GM21423 (cell line): Measurements from ENCODE around the gene ZNF76.

Experiments used
- ATAC-seq: cut with Tn5 transposase; IDR thresholded peaks from one replicate; pipeline ENCODE4 v1.9.1; 2021; ENCODE audit warnings: mild to moderate bottlenecking, moderate library complexity; ENCODE audit not compliant: unreplicated experiment

ZNF76 gene

DNA sequence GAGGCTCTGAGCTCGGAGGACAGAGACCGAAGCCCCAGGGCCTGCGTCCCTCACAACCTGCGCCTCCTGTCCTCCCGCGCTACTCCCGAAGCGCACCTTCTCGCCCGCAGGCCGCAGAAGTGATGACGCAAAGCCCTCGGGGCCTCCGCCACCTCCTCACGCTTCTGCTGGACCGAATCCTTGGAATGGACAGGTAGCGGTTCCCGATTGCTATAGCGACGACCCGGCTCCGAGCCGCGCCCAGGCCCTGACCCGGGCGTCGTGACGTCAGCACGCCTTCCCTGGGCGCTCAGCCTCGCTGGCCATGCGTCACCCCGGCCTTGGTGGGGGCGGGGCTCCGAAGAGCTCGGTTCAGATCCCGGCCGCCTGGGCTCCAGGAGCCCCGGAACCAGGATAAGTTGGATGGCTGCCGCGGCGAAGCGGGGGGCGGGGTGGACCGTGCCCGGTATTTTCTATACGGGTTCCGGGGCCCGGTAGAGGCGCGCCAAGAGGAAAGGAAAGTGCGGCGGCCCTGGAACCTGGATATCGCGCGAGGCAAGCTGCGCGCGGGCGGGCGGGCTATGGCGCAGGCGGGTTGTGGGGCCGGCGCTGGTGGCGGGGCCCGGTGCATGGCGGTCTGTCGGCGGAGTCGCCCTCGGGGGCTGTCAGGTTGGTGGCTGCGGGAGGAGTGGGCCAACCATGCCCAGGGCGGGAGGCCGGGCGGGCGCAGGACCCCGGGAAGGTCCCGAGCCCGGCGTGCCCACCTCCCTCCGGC, at the start of gene ZNF76:
TSS of gene ZNF76 (plus strand) at position 542 of the 754 bp plus-strand sequence. CDS start 21,417 bp downstream, outside the sequence.
- peak; percentile 82 for ATAC-seq

DNA sequence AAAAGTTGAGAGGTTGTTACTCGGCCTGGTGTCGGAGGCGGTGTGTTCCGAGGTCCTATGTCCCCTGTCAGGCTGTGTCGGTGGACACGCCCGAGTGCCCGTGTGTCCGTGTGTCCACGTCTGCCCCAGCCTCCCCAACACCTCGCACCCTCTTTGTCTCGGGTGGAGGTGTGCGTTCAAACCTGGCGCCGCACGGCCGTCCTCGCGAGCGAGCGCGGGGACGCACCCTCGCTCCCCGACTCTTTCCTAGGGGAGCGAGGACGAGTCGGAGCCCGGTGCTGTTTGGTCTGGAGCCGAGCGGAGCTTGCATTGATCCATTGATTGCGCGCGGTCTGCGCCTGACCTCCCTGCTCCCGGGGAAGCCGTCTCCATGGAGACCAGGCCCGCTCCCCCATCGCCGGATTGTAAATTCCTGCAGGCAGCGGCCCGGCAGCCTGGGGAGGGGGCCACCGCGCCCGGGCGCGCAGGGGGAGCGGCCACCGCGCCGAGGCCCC, 46.2 kb upstream of the ZNF76 start:
- no peak for ATAC-seq

DNA sequence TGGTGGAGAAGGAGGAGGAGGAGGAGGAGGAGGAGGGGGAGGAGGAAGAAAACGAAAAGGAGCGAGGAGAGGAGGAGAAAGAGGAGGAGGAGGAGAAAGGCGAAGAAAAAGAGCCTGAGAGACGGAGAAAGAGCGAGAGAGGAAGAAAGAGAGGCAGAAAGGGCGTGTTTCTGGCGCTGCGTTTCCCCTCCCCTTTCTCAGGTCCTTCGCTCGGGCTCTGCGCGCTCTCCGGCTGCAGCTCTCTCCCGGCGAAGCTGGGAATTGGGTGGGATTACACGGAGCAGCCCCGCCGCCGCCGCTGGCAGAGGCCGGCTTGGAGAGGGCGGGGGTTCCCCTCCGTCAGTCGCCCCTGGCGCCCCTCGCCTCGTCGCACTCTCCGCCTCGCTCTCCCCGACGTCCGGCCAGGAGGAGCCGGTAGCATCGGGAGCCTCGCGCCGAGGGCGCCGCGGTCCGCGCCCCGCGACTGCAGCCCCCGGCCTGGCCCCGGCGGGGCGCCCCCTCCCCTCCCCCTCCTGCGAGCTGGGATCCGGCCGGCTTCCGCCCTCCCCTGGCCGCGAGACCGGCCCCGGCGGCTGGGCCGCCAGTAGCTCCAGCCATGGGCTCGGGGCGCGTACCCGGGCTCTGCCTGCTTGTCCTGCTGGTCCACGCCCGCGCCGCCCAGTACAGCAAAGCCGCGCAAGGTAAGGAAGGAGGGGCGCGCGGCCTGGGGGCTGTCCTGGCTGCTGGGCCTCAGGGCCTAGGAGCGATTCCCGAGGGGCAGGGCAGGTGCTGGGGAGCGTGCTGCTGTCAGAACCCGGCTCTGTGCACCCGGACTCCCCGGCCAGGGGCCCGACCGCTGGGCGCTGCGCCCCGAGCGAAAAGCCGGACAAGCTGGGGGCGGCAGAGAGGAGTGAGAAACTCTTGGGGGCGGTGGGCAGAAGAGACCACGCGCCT, 45.4 kb upstream of the ZNF76 start, which contains the start of gene SCUBE3:
TSS of gene SCUBE3 (plus strand) at position 133 of the 933 bp plus-strand sequence. CDS start at position 596, 463 bp downstream.
- ATAC-seq, result no peak

DNA sequence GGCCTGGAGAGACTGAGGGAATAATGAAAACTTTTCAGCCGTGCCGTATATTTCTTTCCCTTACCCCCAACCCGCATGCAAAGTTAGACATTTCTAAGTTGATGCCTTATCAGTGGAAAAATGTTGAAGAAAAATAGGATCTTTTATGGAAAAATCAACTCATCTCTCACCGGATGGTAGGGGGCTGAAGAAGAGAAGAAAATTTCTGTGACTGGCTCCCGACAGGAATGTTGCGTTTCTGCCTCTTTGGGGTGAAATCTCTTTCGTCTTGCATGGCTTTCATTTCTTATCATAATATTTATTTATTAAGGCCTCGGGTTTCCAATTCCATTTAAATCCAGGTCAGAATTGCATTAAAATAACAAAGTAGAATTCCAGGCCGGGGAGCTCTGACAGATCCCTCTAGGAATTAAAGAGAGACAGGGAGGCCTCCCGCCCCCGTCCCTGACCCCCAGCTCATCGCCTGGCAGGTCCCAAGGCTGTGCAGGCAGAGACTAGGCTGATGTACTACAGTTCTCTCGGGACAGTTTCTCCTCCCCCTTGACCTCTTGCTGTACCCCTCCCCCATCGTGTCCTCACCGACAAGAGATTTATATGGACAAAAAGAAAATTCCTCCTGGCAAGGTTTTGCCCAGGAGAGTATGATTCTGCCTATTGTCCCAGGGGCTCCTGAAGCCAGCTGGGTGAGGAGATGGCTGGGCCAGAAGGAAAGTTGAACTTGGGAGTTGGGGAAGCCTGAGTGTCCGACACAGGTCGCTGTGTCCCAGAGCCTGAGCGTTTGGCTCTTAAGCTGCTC, 44.5 kb upstream of the ZNF76 start:
- no peak for ATAC-seq

DNA sequence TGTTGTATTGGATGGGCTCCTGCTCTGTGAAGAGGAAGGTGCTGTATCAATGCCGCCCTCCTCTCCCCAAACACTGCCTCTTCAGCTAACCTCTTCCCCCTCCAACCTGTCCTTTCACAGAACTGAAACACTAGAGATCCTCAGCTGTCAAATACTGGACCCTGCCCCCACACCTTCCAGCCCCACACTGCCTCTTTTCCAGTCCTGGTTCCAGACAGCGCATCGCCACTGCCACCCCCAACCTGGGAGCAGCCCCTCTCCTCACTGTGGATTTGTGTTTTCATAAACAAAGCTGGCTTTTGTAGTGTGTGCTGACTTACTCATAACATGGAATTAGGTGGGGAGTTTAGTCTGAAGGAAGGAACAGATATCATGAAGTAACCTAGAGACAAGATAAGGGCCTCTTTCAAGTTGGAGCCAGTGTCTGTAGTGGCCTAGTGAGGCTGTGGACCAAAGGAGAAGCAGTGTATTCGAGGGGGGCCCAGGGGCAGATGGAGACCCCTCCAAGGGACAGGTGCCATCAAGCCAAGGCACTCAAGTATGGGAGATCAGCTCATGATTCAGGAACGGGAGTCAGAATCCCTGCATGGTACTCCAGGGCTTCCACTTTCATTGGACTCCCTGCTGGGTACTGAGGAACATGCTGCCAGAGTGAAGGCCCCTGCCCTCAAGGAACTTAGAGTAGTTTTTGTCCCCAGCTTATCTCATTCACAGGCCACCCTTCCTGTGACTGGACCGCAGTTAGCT, 43.7 kb upstream of the ZNF76 start:
- no peak for ATAC-seq

DNA sequence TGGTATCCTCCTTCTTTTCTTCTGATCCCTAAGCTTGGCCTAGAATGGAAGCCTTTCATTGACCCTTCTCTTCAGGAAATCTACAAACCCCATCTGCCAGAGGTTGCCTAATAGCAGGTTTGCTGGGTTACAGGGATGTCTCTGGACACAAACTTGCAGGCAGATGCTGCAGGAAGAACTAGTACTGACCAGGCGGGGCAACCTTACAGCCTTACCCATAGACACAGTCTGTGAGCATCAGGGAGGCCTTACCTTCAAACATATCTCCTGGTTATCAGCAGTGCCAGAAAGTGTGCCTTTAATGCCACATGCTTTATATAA, 43.2 kb upstream of the ZNF76 start:
- ATAC-seq, result no peak

DNA sequence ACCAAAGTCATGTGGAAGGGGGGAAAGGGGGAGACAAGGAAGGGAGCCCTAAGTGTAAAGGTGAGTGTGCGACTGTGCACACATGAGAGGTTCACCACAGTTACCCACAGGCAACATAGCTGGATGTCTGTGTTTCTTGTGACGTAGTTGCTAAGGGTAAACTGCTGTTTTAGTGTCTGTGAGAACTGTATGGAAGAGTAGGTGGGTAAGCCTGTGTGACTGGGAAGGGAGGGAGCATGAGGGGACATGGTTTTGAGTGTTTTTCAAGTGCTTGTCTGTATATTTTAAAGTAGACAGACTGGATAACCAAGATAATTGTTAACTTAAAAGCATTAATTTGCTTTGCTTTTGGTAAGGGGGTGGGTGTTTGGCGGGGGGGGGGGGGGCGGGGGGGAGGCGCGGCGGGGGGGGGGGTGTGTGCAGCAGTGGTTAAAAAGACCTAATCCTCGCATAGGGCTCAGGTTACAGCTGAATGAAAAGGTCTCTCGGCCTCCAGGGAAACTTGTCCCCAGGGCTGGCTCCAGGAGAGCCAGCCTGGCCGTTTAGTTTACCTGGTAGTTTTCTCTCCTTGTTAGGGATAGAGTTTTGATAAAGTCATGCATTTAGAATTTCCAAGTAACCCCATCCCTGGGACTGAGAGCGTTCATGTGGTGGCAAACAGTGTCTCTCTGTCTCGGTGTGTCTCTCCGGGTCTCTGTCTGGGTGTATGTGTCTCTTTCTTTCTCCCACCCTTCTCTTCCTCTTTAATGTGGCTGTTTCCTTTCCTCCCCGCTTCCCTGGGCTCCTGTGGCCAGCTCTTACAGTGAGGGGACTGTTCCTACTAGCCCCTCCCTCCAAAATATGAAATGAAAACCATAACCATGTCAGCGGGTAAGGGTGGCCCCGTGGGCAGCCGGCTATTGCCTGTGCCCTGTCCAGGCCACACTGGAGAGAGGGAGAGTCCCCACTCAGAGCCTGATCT, 42.4 kb upstream of the ZNF76 start:
- no peak for ATAC-seq

DNA sequence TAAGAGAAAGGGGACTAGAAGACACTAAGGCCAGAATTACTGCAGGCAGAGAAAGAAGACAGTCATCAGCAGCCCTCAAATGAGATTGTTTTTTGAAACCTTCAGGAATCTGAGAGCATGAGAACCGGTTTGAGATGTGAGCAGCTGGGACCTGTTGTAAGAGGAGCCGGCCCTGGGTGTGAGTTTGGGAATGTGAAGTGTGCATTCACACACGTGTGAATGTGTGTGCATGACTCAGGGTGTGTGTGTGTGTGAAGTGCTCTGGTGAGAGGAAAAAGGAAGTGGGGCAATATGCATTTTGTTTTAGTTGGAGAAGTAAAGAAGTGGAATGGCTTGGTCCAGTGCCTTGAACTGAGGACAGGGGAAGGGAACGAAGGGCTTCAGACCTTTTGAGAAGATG, 41.5 kb upstream of the ZNF76 start:
- ATAC-seq, result no peak

DNA sequence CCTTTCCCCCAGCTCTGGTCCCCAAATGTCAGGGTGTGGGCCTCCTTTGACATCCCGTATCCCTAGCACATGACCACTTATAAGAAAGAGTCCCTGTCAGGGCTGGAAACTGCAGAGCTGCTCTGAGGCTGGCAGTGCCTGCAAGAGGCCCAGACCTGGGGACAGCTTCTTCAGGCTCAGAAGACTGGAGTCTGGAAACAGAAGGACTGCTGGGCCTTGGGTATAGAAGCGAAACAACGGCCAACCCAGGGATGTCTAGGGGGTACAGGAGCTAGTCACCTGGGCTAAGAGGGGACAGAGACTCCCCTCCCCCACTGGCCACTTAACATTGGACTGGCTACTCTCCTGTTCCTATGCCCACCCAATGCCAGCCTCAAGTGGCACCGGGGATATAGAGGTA, 41.1 kb upstream of the ZNF76 start:
- no peak for ATAC-seq

DNA sequence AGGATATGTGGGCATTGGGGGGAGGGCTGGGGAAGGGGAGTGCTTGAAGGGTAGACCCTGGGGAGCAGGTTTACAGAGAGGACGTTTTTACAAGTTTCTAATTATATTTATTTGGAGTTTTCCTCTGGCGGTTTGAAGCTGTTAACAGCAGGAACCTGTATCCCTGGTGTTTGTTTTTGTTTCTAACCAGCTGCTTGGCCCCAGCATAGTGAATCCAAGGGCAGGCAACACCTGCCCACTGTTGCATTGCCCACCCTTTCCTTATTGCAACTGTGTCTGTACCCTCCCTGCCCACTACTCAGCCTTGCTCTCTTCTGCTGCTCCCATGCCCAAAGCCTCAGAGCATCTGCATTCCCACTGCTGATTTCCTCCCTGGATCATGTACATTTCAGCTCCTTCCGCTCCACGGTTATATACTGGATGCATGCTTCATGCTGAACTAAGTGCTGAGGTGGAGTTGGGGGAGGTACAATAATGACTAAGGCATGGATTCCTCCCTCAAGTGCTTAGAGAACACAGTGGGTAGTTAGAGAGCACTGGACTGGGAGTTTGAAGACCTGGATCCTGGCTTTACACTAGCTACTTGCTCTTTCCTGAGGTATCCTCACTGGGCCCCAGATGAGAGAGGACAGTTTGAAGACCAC, 39.7 kb upstream of the ZNF76 start:
- ATAC-seq, result no peak

DNA sequence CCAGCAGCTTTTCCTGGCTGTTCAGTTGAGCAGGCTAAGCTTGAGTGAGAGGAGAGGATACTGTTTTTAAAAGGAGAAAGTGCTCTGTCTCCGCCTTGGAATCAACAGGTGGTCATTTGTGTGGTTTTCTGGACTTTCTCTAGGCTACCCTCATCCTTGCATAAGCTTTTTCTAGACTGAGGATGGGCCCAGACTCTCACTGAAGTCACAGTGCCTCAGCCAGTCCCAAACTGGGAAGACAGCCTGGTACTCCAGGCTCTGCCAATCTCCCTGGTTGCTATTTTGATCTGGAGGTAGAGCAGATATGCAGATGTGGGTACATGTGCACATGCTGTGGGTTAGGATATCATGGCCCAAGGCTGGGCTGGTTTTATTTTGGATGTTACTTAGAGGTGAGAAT, 38.8 kb upstream of the ZNF76 start:
- no peak for ATAC-seq

DNA sequence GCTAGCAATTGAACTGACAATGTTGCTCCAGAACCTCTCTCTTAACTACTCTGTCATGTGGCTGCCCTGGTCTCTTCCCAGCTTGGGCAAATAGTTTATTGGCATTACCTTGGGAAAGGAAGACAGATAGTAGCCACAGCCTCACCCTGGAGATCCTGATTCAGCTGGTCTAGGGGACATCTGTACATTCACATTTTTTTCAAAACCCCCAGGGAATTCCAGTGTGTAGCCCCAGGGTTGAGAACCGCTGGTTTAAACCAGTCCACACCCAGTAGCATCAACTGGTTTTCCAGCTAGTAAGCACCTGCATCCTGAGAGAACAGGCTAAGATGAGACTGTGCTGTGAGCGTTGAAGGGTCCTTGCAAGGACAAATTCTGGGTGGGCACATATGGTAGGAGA, 36.1 kb upstream of the ZNF76 start:
- no peak for ATAC-seq

DNA sequence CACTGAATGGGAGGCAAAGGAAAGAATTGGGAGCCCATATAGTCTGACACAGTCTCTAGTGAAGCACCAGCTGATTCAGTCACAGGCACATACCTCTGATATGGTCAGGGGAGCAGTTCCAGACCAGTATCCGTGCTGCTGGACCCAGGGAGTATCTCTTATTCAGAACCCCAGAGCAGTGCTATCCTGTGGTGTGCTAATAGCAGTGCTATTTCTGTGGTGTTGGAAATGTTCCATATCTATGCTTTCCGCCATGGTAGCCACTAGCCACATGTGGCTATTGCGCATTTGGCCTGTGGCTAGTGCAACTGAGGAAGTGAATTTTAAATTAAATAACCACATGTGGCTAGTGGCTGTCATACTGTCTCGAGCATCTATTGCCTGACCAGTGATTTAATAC, 34.8 kb upstream of the ZNF76 start:
- ATAC-seq, result no peak

DNA sequence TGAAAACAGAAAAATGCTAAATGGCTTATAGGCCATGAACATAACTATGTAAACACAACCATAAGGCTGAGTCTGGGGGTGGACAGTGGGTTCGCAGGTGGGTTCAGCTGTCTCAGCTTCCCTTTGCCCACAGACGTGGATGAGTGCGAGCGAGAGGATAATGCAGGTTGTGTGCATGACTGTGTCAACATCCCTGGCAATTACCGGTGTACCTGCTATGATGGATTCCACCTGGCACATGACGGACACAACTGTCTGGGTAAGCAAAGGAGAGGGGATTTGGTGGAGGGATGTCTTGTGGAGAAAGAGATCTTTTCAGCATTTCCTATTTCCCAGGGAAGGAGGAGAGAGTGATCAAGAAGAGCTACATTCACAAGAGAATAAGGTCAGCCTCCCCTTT, 31.1 kb upstream of the ZNF76 start:
- ATAC-seq, result no peak

DNA sequence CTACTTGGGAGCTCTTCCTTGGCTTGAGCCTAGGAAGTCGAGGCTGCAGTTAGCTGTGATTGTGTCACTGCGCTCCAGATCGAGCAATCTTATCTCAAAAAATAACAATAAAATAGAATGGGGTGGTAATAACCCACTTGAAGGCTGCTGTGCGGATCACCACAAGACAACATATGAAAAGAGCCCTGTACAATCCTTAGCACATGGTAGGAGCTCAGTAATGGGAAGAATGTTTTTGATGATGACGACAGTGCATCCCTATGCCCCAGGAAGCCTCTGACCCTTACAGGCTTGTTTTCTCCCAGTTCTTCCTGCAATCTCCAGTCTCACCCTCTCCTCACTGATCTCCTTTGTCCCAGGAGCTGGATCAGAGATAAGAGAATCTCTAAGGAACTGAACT, 30.2 kb upstream of the ZNF76 start:
- ATAC-seq, result no peak

DNA sequence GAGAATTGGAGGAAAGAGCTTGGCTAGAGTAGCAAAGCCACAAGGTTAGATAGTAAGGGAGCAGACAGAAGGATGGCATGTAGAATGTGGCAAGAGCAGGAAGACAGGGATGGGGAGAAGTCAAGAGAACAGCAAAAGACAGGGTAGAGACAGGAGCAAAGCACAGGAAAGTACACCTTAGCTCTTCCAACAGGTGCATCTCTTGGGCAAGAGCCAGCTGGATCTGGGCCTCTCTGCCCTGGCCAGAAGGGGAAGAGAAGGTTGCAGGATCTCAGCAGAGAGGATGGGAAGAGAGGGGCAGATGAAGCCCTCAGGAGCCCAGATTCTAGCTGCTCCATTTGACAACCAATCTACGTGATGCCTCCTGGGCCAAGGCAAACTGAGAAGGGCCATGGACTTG, 29.0 kb upstream of the ZNF76 start:
- ATAC-seq, result no peak

DNA sequence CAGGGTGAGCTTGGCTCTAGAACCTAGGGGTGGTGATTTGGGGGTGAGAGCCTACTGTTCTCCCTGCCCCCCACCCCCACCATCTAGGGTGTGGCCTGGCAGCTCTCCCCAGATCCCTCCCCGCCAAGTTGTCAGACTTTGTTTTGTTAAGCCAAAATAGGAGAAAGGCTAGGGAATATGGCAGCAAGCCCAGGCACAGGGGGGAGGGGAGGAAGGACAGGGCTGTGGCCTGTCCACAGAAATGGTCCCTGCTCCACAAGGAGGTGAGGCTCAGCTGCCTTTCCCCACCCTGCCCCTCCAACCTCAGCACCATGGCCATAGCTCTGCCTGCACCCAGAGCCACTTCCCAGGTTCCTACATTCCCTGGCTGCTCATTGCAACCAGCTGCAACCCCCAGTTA, 28.6 kb upstream of the ZNF76 start:
- no peak for ATAC-seq

DNA sequence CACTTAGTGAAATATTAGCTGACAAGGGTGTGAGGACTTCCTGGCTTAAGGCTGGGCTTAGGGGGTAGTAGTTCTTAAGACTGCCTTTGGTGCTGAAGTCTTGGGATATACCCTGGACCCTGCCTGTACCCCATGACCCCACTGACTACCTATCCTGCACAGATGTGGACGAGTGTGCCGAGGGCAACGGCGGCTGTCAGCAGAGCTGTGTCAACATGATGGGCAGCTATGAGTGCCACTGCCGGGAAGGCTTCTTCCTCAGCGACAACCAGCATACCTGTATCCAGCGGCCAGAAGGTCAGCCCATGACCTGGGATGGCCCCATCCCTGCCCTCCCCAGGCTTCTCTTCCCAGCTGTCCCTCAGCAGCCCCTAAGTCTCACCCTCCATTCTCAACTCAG, 28.0 kb upstream of the ZNF76 start:
- no peak for ATAC-seq

DNA sequence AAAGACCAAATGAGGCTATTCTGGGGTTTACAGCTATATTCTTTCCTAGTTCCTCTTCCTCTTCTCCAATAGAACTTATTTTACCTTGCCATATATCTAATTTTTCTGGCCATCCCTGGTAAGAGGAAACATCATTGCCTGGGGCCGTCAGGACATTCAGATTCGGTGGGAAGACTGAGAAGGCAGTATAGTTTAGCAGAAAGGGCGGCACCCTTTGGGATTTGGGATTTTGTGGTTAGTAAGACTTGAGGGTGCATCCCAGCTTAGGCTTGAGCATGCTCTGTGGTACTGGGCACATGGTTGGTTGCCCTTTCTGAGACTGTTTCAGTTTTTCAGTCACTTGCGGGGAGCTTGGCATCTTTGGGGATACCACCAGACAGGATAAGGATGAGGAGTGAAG, 24.6 kb upstream of the ZNF76 start:
- ATAC-seq, result no peak
